OCI-LY3 (cell line): Measurements from ENCODE around the gene CCDC78.

Experiments used
- CTCF ChIP-seq: fragments of 200-600, 300-600 bp; sonication (generic); IDR thresholded peaks from 2 replicates; pipeline ENCODE4 v1.5.1; 2014; ENCODE audit warnings: antibody characterized with exemption, low read length, low read depth
- EZH2phosphoT487 ChIP-seq: fragments of 200-600 bp; shearing (Covaris generic); IDR thresholded peaks from 2 replicates; pipeline ENCODE4 v1.6.1; 2018; ENCODE audit warnings: antibody characterized with exemption, mixed run types, low read depth

- TF ChIP-seq CTCF: peak; percentile 29
- TF ChIP-seq EZH2phosphoT487: no peak
These were observed 40.3 kb downstream of the CCDC78 start for GRCh38 chr16:685967-686366.
